Lower leg skin (tissue), 3 donors: Measurements from ENCODE around the gene SIK3.

Experiments
- POLR2A ChIP-seq, 2 donors: fragments of 450-650 bp; IDR thresholded peaks; one replicate each; pipeline ENCODE4 v1.6.1; 2016 to 2017; ENCODE audit warnings: antibody characterized with exemption in 2 of 2, mild to moderate bottlenecking in 1 of 2, moderate library complexity in 1 of 2
- TF ChIP-seq, protein P1 (sequence below), 3 donors: fragments of 450-650 bp; IDR thresholded peaks; one replicate each; pipeline ENCODE4 v1.5.1; 2016; ENCODE audit warnings: antibody characterized with exemption in 3 of 3, mild to moderate bottlenecking in 3 of 3, moderate library complexity in 2 of 3

DNA sequence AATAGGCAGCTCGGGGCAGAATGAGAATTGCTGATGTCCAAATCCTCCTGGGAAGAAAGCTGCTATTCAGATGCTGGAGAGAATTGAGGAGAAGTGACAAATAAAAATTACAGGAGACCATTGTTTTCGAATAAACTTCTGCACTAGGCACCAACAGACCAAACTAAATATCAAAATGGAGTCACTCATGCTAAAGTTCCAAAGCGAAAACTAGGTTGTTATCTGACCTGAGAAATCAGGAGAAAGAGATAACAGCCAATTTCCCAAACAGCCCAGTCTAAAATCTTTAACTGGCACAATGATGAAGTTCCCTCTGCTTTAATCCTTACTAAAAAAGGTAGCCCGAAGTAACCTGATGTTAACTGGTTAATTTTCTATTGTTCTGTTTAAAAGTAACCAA lies 148.0 kb downstream of the SIK3 start:
- TF ChIP-seq, protein P1, sequence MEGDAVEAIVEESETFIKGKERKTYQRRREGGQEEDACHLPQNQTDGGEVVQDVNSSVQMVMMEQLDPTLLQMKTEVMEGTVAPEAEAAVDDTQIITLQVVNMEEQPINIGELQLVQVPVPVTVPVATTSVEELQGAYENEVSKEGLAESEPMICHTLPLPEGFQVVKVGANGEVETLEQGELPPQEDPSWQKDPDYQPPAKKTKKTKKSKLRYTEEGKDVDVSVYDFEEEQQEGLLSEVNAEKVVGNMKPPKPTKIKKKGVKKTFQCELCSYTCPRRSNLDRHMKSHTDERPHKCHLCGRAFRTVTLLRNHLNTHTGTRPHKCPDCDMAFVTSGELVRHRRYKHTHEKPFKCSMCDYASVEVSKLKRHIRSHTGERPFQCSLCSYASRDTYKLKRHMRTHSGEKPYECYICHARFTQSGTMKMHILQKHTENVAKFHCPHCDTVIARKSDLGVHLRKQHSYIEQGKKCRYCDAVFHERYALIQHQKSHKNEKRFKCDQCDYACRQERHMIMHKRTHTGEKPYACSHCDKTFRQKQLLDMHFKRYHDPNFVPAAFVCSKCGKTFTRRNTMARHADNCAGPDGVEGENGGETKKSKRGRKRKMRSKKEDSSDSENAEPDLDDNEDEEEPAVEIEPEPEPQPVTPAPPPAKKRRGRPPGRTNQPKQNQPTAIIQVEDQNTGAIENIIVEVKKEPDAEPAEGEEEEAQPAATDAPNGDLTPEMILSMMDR (IDR thresholded peaks at IDR 0.05) = no peak
- TF ChIP-seq POLR2A (IDR thresholded peaks at IDR 0.05) = no peak
